NCI-H345 treated with DMSO at 0.1 percent for 48 hours (cell line): ENCODE measurements around the gene PIM1.

Experiments used
- DNase-seq: peaks from one replicate; lab custom pipeline; 2025; ENCODE audit not compliant: unreplicated experiment; lab: John Stamatoyannopoulos, UW

Gene PIM1

DNA sequence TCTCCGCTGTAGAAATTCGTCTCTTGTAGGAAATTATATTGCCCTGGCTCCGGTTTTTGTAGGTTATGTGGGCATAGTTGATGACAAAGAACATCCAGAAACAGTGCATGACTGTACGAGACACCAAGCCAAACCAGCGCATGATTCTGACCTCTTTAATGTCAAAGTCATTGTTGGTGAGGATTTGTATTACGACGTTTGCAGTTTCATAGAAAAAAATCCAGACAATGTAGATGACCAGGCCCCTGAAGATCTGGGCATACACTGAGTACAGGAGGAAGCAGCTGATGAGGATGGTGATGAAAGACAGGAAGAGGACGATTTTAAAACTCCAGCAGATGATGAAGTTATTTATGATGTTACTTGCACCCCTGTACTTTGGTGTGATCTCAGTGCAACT, 48.6 kb downstream of the PIM1 start:
- no peak for DNase-seq

DNA sequence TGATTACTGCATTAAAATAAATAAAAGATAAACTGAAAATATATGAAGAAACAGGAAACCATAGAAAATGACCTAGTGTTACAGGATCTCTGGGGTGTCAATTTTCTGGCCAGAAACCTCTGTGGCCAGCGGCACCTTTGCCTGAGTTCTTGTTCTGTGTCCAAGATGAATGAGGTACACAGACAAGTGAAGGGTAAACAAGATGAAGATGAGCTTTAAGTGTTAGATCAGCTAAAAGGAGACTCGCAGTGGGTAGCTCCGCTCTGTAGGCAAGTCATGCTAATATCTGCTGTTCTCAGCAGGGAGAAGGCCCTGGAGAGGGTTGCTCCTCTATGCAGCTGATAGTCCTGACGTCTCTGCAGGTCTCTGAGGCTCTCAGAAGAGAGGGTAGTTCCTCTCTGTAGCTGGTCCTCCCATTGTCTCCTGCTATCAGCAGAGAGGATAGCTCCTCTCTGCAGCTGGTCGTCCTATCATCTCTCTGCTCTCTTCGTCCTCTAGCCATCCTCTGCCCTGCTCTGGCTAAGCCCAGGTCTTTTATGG, 51.7 kb downstream of the PIM1 start:
- DNase-seq, result no peak

DNA sequence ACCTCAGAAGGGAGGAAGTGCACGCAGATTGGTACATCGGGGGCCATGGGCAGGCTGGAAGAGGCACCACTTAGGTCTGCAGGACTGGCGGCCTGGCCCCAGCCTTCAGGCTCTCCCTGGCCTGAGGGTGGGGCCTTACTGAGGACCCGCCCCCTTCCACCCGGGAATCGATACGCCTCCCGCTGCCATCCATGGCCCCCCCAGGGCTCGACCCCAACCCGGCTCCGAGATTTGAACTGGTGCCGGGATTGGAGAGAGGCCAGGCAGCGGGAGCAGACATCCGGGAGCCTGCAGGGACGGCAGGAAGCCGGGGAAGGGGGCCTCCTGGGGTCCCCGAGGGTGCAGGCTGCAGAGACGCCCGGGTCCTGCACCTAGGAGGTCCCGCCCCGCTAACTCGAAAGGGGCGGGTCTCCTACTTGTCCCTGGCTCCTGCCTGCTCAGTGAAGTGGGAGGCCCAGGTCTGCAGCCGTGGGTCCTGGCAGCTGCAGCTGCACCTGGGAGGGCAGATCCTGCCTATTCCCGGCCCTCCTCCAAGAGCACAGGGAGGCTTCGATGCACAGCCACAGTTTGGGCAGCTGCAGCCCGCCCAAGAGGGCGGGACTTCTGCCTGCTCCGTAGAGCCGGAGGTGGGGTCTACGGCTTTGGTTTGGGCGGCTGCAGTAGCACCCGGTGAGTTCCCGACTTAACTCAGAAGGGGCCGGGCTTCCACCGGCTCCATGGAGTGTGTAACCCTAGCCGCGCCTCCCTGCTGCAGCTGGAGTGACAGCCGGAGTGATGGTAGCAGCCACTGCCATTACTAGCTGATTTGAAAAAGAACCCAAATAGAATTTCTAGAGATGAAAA, 52.4 kb downstream of the PIM1 start:
- DNase-seq, result peak; percentile 99

DNA sequence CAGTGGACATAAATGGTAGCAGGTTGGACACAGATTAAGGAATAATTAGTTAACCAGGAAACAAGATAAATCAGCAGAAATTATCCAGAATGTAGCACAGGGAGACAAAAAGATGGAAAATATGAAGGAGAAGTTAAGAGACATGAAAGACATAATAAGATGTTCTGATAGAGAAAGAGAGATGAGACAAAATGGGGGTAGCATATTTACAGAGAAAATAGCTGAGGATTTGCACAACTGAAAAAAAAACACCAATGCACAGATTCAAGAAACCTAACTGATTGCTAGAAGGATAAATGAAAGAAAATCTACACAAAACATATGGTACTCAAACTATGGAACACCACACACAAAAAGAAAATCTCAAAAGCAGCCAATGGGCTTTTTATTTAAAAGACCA, 53.0 kb downstream of the PIM1 start:
- no peak for DNase-seq
